Suprapubic skin (tissue), 4 donors: ENCODE results near the gene TBC1D2B.

Experiments
- CTCF ChIP-seq, 2 donors: fragments of 200-600 bp in 1 of 2; fragments of 450-650 bp in 1 of 2; sonication (generic) in 1 of 2; IDR thresholded peaks; one replicate each; pipeline ENCODE4 v1.5.1; 2016 to 2019; ENCODE audit warnings: antibody characterized with exemption in 2 of 2, mild to moderate bottlenecking in 1 of 2, moderate library complexity in 1 of 2
- POLR2A ChIP-seq, 2 donors: fragments of 450-650 bp; IDR thresholded peaks; one replicate each; pipeline ENCODE4 v1.6.1; 2017; ENCODE audit warnings: antibody characterized with exemption in 2 of 2, mild to moderate bottlenecking in 2 of 2, moderate library complexity in 2 of 2
- POLR2AphosphoS5 ChIP-seq, 3 donors: sonication (generic); formaldehyde crosslinking; IDR thresholded peaks; one replicate each; pipeline ENCODE4 v1.6.1; 2017; ENCODE audit warnings: antibody characterized with exemption in 3 of 3

- TF ChIP-seq POLR2A (IDR thresholded peaks at IDR 0.05) (no peak), CTCF (IDR thresholded peaks at IDR 0.05) (no peak), POLR2AphosphoS5 (IDR thresholded peaks at IDR 0.05) (no peak)
Measured at GRCh38 chr15:78038585-78039247, 38.8 kb downstream of the TBC1D2B start.
